Measurements from ENCODE around the gene RABGAP1. TPM values are rescaled to one million over a fixed set of nuclear protein-coding genes. Genes with fewer than 3 reads are reported as not detected.

Gene RABGAP1
- total RNA-seq, 1 donor from 2014 or later: 31.9 TPM

DNA sequence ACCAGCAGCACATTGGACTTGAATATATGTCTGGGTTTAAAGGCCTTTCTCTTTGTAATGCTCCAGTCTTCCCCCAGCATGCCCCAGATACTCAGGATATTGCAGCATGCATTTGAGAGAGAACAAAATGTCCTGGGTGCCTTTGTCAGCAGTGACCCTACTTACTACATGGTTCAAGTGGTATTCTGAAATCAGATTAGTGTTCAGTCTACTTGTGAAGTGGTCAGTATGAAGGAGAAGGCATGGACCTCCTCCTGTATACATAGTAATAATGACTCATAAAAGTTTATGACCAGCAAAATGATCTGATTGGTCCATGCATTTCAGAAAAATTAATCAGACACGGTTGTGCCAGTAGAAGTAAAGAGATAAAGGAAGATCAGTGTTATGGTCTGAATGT is 118.0 kb downstream of the RABGAP1 start:
- TF ChIP-seq CTCF (IDR thresholded peaks at IDR 0.05; ENCODE audit: insufficient read depth, low read length, severe bottlenecking): no peak
- Histone ChIP-seq H3K27me3 (ENCODE audit: control insufficient read depth, insufficient read depth, low read length) (no peaks in the 10 kb centered on the region), H3K36me3 (ENCODE audit: control insufficient read depth, insufficient read depth, low read length) (no peaks in the 10 kb centered on the region), H3K4me3 (ENCODE audit: low read depth, low read length) (no peak overlapping the region)
- DNase-seq (ENCODE audit: low read depth) (peak; percentile 15), FAIRE-seq (no peak)

GRCh38 chr9:123059472-123060220 is 118.8 kb downstream of the RABGAP1 start:
- H3K4me3 ChIP-seq (ENCODE audit: low read depth, low read length): no peak overlapping the region
- DNase-seq (ENCODE audit: low read depth): peak; percentile 11
- no peak for FAIRE-seq
- no peaks in the 10 kb centered on the region for H3K36me3 ChIP-seq (ENCODE audit: control insufficient read depth, insufficient read depth, low read length)
- TF ChIP-seq CTCF (IDR thresholded peaks at IDR 0.05; ENCODE audit: insufficient read depth, low read length, severe bottlenecking): no peak
- H3K27me3 ChIP-seq (ENCODE audit: control insufficient read depth, insufficient read depth, low read length): no peaks in the 10 kb centered on the region

GRCh38 chr9:123061216-123061615 is 120.4 kb downstream of the RABGAP1 start:
- no peaks in the 10 kb centered on the region for H3K36me3 ChIP-seq (ENCODE audit: control insufficient read depth, insufficient read depth, low read length)
- DNase-seq (ENCODE audit: low read depth) (no peak), FAIRE-seq (no peak)
- H3K27me3 ChIP-seq (ENCODE audit: control insufficient read depth, insufficient read depth, low read length): no peaks in the 10 kb centered on the region
- no peak for TF ChIP-seq CTCF (IDR thresholded peaks at IDR 0.05; ENCODE audit: insufficient read depth, low read length, severe bottlenecking)
- H3K4me3 ChIP-seq (ENCODE audit: low read depth, low read length): no peak overlapping the region

GRCh38 chr9:123062351-123063176 is 121.7 kb downstream of the RABGAP1 start:
- DNase-seq (ENCODE audit: low read depth): no peak
- H3K27me3 ChIP-seq (ENCODE audit: control insufficient read depth, insufficient read depth, low read length): no peaks in the 10 kb centered on the region
- TF ChIP-seq CTCF (IDR thresholded peaks at IDR 0.05; ENCODE audit: insufficient read depth, low read length, severe bottlenecking): no peak
- FAIRE-seq: no peak
- H3K36me3 ChIP-seq (ENCODE audit: control insufficient read depth, insufficient read depth, low read length): no peaks in the 10 kb centered on the region
- no peak overlapping the region for H3K4me3 ChIP-seq (ENCODE audit: low read depth, low read length)

- Histone ChIP-seq H3K27me3 (ENCODE audit: control insufficient read depth, insufficient read depth, low read length) (no peaks in the 10 kb centered on the region), H3K4me3 (ENCODE audit: low read depth, low read length) (no peak overlapping the region), H3K36me3 (ENCODE audit: control insufficient read depth, insufficient read depth, low read length) (no peaks in the 10 kb centered on the region)
- TF ChIP-seq CTCF (IDR thresholded peaks at IDR 0.05; ENCODE audit: insufficient read depth, low read length, severe bottlenecking): no peak
- DNase-seq (ENCODE audit: low read depth) (no peak), FAIRE-seq (no peak)
These were observed 122.4 kb downstream of the RABGAP1 start for GRCh38 chr9:123063177-123063598.
